GM12878 (cell line): ENCODE measurements around the gene ZNF823. TPM values are rescaled to one million over a fixed set of nuclear protein-coding genes. Genes with fewer than 3 reads are reported as not detected.

Experiments used
- ATAC-seq: fragments of 200-7000 bp; cut with Tn5 transposase; 3 replicates; pipeline ENCODE4 v1.9.1; 2020; ENCODE audit warnings: mild to moderate bottlenecking, moderate library complexity
- BruUV-seq: library from RNA; stranded (reverse); fragments of 400-500 nt; replicated peaks from 2 replicates; lab custom pipeline; 2021; lab: Mats Ljungman, UMichigan
- CTCF ChIA-PET: fragments of 300-600 bp; sonication (Branson Sonifier 250); formaldehyde crosslinking; extraction: SDS; loops from one replicate; lab custom pipeline; 2021; ENCODE audit warnings: inconsistent platforms; lab: Yijun Ruan, JAX
- POLR2A ChIA-PET: fragments of 350-600 bp; formaldehyde crosslinking; extraction: SDS; loops from one replicate; lab custom pipeline; 2021; ENCODE audit warnings: inconsistent platforms; lab: Charles Lee
- RAD21 ChIA-PET: fragments of 300-600 bp; sonication (Branson Sonifier 250); formaldehyde crosslinking; loops from one replicate; lab custom pipeline; 2023; ENCODE audit warnings: antibody characterized with exemption; ENCODE audit not compliant: unreplicated experiment; lab: Charles Lee
- SMC1A ChIA-PET: fragments of 300-600 bp; sonication (Branson Sonifier 250); formaldehyde crosslinking; loops from one replicate; lab custom pipeline; 2023; ENCODE audit not compliant: unreplicated experiment, uncharacterized antibody; lab: Charles Lee
- DNase-seq: peaks from one replicate; pipeline ENCODE4 v3.0.0-alpha.2; 2011; ENCODE audit warnings: low read depth, low spot score
- FAIRE-seq: peaks from 3 replicates; lab custom pipeline; 2011; peaks lifted over from hg19 to GRCh38; lab: Jason Lieb, UNC
- H2AFZ ChIP-seq: 2 replicates; pipeline ENCODE4 v1.6.0; 2011; ENCODE audit warnings: low read depth, low read length, control low read depth; ENCODE audit not compliant: control insufficient read depth
- H3K27ac ChIP-seq: 2 replicates; pipeline ENCODE4 v1.5.1; 2011; ENCODE audit warnings: control low read depth; ENCODE audit not compliant: control insufficient read depth, insufficient read depth
- H3K27me3 ChIP-seq, 2 experiments: replicated peaks in 1 of 2; 2 replicates each; pipeline versions ENCODE4 v1.6.0 to v1.6.1; 2011; ENCODE audit warnings: low read length in 1 of 2; ENCODE audit not compliant: control insufficient read depth in 2 of 2, insufficient read depth in 2 of 2
- H3K36me3 ChIP-seq, 2 experiments: 2 replicates each; pipeline ENCODE4 v1.5.1; 2011; ENCODE audit warnings: low read length in 1 of 2; ENCODE audit not compliant: control insufficient read depth in 2 of 2, insufficient read depth in 2 of 2
- H3K4me1 ChIP-seq: 2 replicates; pipeline ENCODE4 v1.6.1; 2011; ENCODE audit warnings: mild to moderate bottlenecking, low read length, moderate library complexity, mixed read lengths; ENCODE audit not compliant: control insufficient read depth, insufficient read depth
- H3K4me2 ChIP-seq: 2 replicates; pipeline ENCODE4 v1.6.0; 2011; ENCODE audit warnings: control low read depth; ENCODE audit not compliant: control insufficient read depth, insufficient read depth
- H3K4me3 ChIP-seq: fragments of 200-600 bp; sonication (generic); 2 replicates; pipeline ENCODE4 v1.5.1; 2016
- H3K79me2 ChIP-seq: 2 replicates; pipeline ENCODE4 v1.6.0; 2011; ENCODE audit warnings: low read length; ENCODE audit not compliant: control insufficient read depth, insufficient read depth
- H3K9ac ChIP-seq: 2 replicates; pipeline ENCODE4 v1.8.0; 2011; ENCODE audit warnings: low read length, control low read depth, mixed read lengths; ENCODE audit not compliant: control insufficient read depth, insufficient read depth
- H3K9me3 ChIP-seq: replicated peaks from 3 replicates; pipeline ENCODE4 v1.5.1; 2011; ENCODE audit warnings: mild to moderate bottlenecking, low read length; ENCODE audit not compliant: control insufficient read depth, insufficient read depth
- H4K20me1 ChIP-seq: 2 replicates; pipeline ENCODE4 v1.6.0; 2011; ENCODE audit not compliant: control insufficient read depth, insufficient read depth
- ATF7 ChIP-seq: fragments of 450-650 bp; IDR thresholded peaks from 2 replicates; pipeline ENCODE4 v1.6.1; 2016; ENCODE audit warnings: low read depth, mild to moderate bottlenecking
- ESRRA ChIP-seq: IDR thresholded peaks from 2 replicates; pipeline ENCODE4 v1.6.1; 2012; ENCODE audit warnings: mild to moderate bottlenecking, low read length, improper control_type of control experiment
- GATAD2B ChIP-seq: fragments of 450-650 bp; conservative IDR thresholded peaks from 2 replicates; pipeline ENCODE4 v1.6.1; 2017; ENCODE audit warnings: low read depth, mild to moderate bottlenecking, moderate library complexity
- IKZF2 ChIP-seq, 2 experiments: fragments of 450-650 bp; IDR thresholded peaks; 2 replicates each; pipeline ENCODE4 v1.6.1; 2017; ENCODE audit warnings: mild to moderate bottlenecking in 2 of 2, moderate library complexity in 2 of 2
- IRF4 ChIP-seq: IDR thresholded peaks from 2 replicates; pipeline ENCODE4 v1.6.1; 2011; ENCODE audit warnings: low read depth, low read length
- KLF5 ChIP-seq: fragments of 450-650 bp; IDR thresholded peaks from 2 replicates; pipeline ENCODE4 v1.6.1; 2014; ENCODE audit warnings: mild to moderate bottlenecking; ENCODE audit not compliant: partially characterized antibody
- LARP7 ChIP-seq: fragments of 450-650 bp; IDR thresholded peaks from 2 replicates; pipeline ENCODE4 v1.6.1; 2017; ENCODE audit warnings: mild to moderate bottlenecking
- MTA2 ChIP-seq: fragments of 450-650 bp; IDR thresholded peaks from 2 replicates; pipeline ENCODE4 v1.6.1; 2016; ENCODE audit warnings: low read depth, mild to moderate bottlenecking, moderate library complexity
- NFYA ChIP-seq: IDR thresholded peaks from 2 replicates; pipeline ENCODE4 v1.6.1; 2011; ENCODE audit warnings: low read depth, mild to moderate bottlenecking, low read length, improper control_type of control experiment, borderline replicate concordance
- PAX8 ChIP-seq: fragments of 450-650 bp; IDR thresholded peaks from 2 replicates; pipeline ENCODE4 v1.6.1; 2017; ENCODE audit warnings: mild to moderate bottlenecking, moderate library complexity
- RB1 ChIP-seq: fragments of 450-650 bp; formaldehyde crosslinking; IDR thresholded peaks from 2 replicates; pipeline ENCODE4 v1.6.1; 2017; ENCODE audit warnings: mild to moderate bottlenecking, borderline replicate concordance
- RBBP5 ChIP-seq: fragments of 200-600 bp; sonication (generic); conservative IDR thresholded peaks from 2 replicates; pipeline ENCODE4 v1.6.1; 2016
- SIN3A ChIP-seq: IDR thresholded peaks from 2 replicates; pipeline ENCODE4 v1.6.1; 2012; ENCODE audit warnings: low read depth, low read length, improper control_type of control experiment
- SMARCA5 ChIP-seq: fragments of 450-650 bp; IDR thresholded peaks from 2 replicates; pipeline ENCODE4 v1.6.1; 2017; ENCODE audit warnings: mild to moderate bottlenecking
- TAF1 ChIP-seq: IDR thresholded peaks from 2 replicates; pipeline ENCODE4 v1.6.1; 2011; ENCODE audit warnings: mild to moderate bottlenecking, low read depth, low read length, borderline replicate concordance
- ZNF217 ChIP-seq: fragments of 450-650 bp; IDR thresholded peaks from 2 replicates; pipeline ENCODE4 v1.6.1; 2017; ENCODE audit warnings: antibody characterized with exemption, mild to moderate bottlenecking
- ZZZ3 ChIP-seq: IDR thresholded peaks from 2 replicates; pipeline ENCODE4 v1.6.1; 2011; ENCODE audit warnings: low read depth; ENCODE audit not compliant: control insufficient read depth, insufficient read length
- WGBS: methylation state at CpG from one replicate; pipeline ENCODE4 v1.1.6; 2016; ENCODE audit warnings: low lambda C conversion rate; ENCODE audit not compliant: insufficient replicate concordance, insufficient coverage; ENCODE audit errors: missing lambda C conversion rate; 5-methylcytosine and 5-hydroxymethylcytosine counted together
- in situ Hi-C: fragments of 300-500 bp; cut with MboI; formaldehyde crosslinking; loops from 9 replicates; pipeline ENCODE4 v1.14.3; 2018; ENCODE audit warnings: mixed read lengths
- intact Hi-C: fragments of 100-400 bp; cut with micrococcal nuclease; formaldehyde crosslinking; loops from one replicate; pipeline ENCODE4 v1.14.2; 2022; ENCODE audit not compliant: unreplicated experiment
- polyA plus RNA-seq, 11 experiments: library from polyadenylated mRNA; depleted of rRNA in 4 of 11; unstranded in 6 of 11; stranded (reverse) in 5 of 11; fragments of >200 nt; fragmentation: Nextera tagmentation in 4 of 11; fragmentation: Illumina TruSeq in 1 of 11; extraction: Ambion mirVana in 4 of 11; extraction: Trizol in 1 of 11; gene quantifications; 1 replicate in 1 of 11; 2 replicates in 10 of 11; pipeline versions ENCODE4 v1.2.1 to v1.2.3, GENCODE V29; 2011 to 2016; ENCODE audit warnings: inconsistent platforms in 2 of 11, missing spikeins in 2 of 11, low read depth in 1 of 11
- total RNA-seq, 4 experiments: library from RNA; depleted of rRNA in 3 of 4; stranded (reverse); fragments of >200 nt in 3 of 4; fragmentation: Illumina TruSeq in 1 of 4; extraction: Trizol in 1 of 4; gene quantifications; 2 replicates each; pipeline versions ENCODE4 v1.2.1 to v1.2.3, GENCODE V29; 2013 to 2021
- TF ChIP-seq, protein P1 (sequence below): fragments of 450-650 bp; IDR thresholded peaks from 2 replicates; pipeline ENCODE4 v1.6.1; 2017; ENCODE audit warnings: mild to moderate bottlenecking
- TF ChIP-seq, protein P2 (sequence below): fragments of 450-650 bp; IDR thresholded peaks from 2 replicates; pipeline ENCODE4 v1.6.1; 2017; ENCODE audit warnings: low read depth, mild to moderate bottlenecking, moderate library complexity
- TF ChIP-seq, protein P3 (sequence below): fragments of 450-650 bp; IDR thresholded peaks from 2 replicates; pipeline ENCODE4 v1.6.1; 2017; ENCODE audit warnings: mild to moderate bottlenecking, moderate library complexity

Gene ZNF823
- total and polyA plus RNA-seq, 10 of the 15 experiments (the other 5 are each of a cell fraction or from before 2014, with no cell fraction given): 3.3 to 8.0 (median 4.5) TPM

DNA sequence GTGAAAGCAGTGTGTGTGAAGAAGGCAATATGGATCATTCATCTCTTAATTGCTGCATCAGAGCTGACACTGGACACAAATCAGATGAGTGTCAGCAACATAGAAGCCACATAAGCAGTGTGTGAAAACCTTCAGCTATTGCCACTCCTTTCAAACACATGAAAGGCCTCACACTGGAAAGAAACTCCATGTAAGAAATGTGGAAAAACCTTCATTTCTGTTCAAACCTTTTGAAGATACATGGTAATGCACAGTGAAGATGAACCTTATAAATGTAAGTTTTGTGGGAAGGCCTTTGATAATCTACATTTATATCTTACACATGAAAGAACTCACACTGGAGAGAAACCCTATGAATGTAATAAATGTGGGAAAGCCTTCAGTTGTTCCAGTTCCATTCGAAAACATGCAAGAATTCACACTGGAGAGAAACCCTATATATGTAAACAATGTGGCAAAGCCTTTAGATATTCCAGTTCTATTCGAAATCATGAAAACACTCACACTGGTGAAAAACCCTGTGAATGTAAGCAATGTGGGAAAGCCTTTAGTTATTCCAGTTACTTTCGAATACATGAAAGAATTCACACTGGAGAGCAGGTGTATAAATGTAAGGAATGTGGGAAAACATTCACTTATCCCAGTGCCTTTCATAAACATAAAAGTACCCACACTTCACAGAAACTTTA, 53.6 kb downstream of the ZNF823 start:
- RAD21 ChIA-PET: no interaction called here
- H3K4me1 ChIP-seq: peaks cover 6% of the 10 kb centered on the region; the same call in 1 of the 2 replicates
- intact Hi-C loops: no loop called here
- in situ Hi-C loops: no loop called here
- peaks cover 23% of the 10 kb centered on the region for H3K9me3 ChIP-seq
- POLR2A ChIA-PET: no interaction called here
- TF ChIP-seq KLF5: no peak
- no peak for TF ChIP-seq SMARCA5
- no peak for TF ChIP-seq ZNF217
- TF ChIP-seq TAF1: no peak
- no peak for TF ChIP-seq PAX8
- TF ChIP-seq ESRRA: no peak
- no peak for TF ChIP-seq RBBP5
- no peak for TF ChIP-seq IRF4
- TF ChIP-seq LARP7: no peak
- no peak for TF ChIP-seq MTA2
- TF ChIP-seq IKZF2 (IDR thresholded peaks at IDR 0.05): no peak
- TF ChIP-seq, protein P1, sequence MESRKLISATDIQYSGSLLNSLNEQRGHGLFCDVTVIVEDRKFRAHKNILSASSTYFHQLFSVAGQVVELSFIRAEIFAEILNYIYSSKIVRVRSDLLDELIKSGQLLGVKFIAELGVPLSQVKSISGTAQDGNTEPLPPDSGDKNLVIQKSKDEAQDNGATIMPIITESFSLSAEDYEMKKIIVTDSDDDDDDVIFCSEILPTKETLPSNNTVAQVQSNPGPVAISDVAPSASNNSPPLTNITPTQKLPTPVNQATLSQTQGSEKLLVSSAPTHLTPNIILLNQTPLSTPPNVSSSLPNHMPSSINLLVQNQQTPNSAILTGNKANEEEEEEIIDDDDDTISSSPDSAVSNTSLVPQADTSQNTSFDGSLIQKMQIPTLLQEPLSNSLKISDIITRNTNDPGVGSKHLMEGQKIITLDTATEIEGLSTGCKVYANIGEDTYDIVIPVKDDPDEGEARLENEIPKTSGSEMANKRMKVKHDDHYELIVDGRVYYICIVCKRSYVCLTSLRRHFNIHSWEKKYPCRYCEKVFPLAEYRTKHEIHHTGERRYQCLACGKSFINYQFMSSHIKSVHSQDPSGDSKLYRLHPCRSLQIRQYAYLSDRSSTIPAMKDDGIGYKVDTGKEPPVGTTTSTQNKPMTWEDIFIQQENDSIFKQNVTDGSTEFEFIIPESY: no peak
- no peak for TF ChIP-seq SIN3A
- TF ChIP-seq NFYA: no peak
- TF ChIP-seq ZZZ3: no peak
- TF ChIP-seq GATAD2B: no peak
- no peak for TF ChIP-seq RB1
- TF ChIP-seq, protein P2, sequence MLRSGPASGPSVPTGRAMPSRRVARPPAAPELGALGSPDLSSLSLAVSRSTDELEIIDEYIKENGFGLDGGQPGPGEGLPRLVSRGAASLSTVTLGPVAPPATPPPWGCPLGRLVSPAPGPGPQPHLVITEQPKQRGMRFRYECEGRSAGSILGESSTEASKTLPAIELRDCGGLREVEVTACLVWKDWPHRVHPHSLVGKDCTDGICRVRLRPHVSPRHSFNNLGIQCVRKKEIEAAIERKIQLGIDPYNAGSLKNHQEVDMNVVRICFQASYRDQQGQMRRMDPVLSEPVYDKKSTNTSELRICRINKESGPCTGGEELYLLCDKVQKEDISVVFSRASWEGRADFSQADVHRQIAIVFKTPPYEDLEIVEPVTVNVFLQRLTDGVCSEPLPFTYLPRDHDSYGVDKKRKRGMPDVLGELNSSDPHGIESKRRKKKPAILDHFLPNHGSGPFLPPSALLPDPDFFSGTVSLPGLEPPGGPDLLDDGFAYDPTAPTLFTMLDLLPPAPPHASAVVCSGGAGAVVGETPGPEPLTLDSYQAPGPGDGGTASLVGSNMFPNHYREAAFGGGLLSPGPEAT: no peak
- TF ChIP-seq, protein P3, sequence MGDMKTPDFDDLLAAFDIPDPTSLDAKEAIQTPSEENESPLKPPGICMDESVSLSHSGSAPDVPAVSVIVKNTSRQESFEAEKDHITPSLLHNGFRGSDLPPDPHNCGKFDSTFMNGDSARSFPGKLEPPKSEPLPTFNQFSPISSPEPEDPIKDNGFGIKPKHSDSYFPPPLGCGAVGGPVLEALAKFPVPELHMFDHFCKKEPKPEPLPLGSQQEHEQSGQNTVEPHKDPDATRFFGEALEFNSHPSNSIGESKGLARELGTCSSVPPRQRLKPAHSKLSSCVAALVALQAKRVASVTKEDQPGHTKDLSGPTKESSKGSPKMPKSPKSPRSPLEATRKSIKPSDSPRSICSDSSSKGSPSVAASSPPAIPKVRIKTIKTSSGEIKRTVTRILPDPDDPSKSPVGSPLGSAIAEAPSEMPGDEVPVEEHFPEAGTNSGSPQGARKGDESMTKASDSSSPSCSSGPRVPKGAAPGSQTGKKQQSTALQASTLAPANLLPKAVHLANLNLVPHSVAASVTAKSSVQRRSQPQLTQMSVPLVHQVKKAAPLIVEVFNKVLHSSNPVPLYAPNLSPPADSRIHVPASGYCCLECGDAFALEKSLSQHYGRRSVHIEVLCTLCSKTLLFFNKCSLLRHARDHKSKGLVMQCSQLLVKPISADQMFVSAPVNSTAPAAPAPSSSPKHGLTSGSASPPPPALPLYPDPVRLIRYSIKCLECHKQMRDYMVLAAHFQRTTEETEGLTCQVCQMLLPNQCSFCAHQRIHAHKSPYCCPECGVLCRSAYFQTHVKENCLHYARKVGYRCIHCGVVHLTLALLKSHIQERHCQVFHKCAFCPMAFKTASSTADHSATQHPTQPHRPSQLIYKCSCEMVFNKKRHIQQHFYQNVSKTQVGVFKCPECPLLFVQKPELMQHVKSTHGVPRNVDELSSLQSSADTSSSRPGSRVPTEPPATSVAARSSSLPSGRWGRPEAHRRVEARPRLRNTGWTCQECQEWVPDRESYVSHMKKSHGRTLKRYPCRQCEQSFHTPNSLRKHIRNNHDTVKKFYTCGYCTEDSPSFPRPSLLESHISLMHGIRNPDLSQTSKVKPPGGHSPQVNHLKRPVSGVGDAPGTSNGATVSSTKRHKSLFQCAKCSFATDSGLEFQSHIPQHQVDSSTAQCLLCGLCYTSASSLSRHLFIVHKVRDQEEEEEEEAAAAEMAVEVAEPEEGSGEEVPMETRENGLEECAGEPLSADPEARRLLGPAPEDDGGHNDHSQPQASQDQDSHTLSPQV: no peak
- TF ChIP-seq ATF7: no peak
- H3K27me3 ChIP-seq: no peaks in the 10 kb centered on the region
- H3K9ac ChIP-seq: no peak overlapping the region
- no peak overlapping the region for H3K4me2 ChIP-seq
- CTCF ChIA-PET: interaction anchor here (0.5 kb wide), 1 partner anchor 140 kb away, joined by 3 read pairs; no protein-coding TSS in a partner anchor
- FAIRE-seq (no peak), ATAC-seq (no peak), DNase-seq (no peak)
- H3K27ac ChIP-seq: no peak overlapping the region
- no peak overlapping the region for H2AFZ ChIP-seq
- H3K79me2 ChIP-seq: no peaks in the 10 kb centered on the region
- no peak overlapping the region for H3K4me3 ChIP-seq
- 56% methylated on average over 3 of the region's 3 CpGs for WGBS
- SMC1A ChIA-PET: no interaction called here
- H3K36me3 ChIP-seq: no peaks in the 10 kb centered on the region
- no peaks in the 10 kb centered on the region for H4K20me1 ChIP-seq
- BruUV-seq: no TSS peak
